Suprapubic skin (tissue), 4 donors: Measurements from ENCODE around the gene LRBA.

ENCODE experiments used
- CTCF ChIP-seq, 2 donors: fragments of 200-600 bp in 1 of 2; fragments of 450-650 bp in 1 of 2; sonication (generic) in 1 of 2; IDR thresholded peaks; one replicate each; pipeline ENCODE4 v1.5.1; 2016 to 2019; ENCODE audit warnings: antibody characterized with exemption in 2 of 2, mild to moderate bottlenecking in 1 of 2, moderate library complexity in 1 of 2
- EP300 ChIP-seq: sonication (generic); formaldehyde crosslinking; IDR thresholded peaks from one replicate; pipeline ENCODE4 v1.6.1; 2017; ENCODE audit warnings: antibody characterized with exemption
- POLR2A ChIP-seq, 2 donors: fragments of 450-650 bp; IDR thresholded peaks; one replicate each; pipeline ENCODE4 v1.6.1; 2017; ENCODE audit warnings: antibody characterized with exemption in 2 of 2, mild to moderate bottlenecking in 2 of 2, moderate library complexity in 2 of 2
- POLR2AphosphoS5 ChIP-seq, 3 donors: sonication (generic); formaldehyde crosslinking; IDR thresholded peaks; one replicate each; pipeline ENCODE4 v1.6.1; 2017; ENCODE audit warnings: antibody characterized with exemption in 3 of 3

DNA sequence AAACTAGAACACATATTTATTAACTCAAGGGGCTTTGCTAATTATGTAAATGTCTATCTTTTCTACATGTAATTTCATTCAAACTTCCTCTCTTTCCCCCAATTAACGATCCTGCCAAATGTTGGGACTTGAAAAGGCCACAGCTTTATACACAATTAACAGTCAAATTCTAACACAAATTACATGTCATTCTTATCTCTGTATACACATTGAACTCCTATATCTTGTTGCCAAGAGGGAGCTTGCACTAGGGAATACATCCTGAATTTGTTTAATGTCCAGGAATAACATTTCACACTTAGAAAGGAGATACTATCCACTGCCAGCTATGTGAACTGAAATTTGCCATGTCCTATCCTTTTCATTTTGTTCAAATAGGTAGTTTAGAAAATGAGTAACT, 472.0 kb downstream of the LRBA start:
- TF ChIP-seq CTCF (IDR thresholded peaks at IDR 0.05) (no peak), EP300 (no peak), POLR2A (IDR thresholded peaks at IDR 0.05) (no peak), POLR2AphosphoS5 (IDR thresholded peaks at IDR 0.05) (no peak)
